ENCODE data around the gene PTMS.
A peak's percentile ranks its signal among the peaks of the same experiment; 100 is the strongest.
"Not testable (repeated sequence)": the region's sequence is repeated elsewhere in the genome, so short reads cannot be mapped to it uniquely, and the experiment has no call there.

Gene PTMS

DNA sequence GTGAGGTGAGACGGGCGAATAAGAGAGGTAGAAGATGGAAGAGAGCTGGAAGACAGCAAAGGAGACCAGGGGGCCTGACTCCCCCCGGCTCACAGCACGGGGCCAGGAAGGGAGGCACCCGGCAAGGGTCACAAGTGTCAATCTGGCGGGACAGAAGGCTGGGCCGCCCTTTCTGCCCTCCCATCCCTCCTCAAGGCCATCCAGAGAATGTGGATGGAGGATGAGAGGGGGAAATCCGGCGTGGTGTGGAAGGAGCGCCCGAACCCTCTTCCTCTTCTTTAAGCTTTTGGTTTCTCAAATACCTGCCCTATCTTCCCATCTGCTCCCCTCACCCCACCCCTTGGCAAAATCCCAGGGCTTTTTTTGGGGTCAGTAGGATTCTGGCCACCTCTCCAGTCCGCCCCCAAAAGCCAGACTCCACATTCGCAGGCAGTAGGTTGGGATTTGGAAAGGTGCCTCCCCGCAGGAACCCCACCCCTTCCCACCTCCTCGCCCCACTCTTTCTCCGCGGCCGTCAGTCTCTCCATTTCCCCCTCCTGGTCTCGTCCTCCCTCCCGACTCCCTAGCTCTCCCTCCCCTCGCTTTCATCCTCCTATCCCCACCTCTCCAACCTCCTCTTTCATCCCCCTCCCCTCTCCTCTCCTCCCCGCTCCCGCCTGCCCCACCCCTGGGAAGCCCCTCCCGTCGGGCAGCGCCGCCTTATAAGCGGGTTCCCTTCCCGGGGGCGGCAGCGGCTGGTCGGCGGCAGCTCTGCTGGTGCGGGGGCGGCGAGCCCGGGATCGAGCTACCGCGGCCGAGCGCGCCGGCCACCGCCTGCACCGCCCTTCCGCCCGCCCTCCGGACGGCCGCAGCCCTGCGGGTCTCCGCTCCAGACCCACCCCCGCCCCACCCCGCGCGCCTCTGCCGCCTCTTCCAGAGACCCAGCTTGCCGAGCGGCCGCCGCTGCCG lies at the start of gene PTMS:
TSS of gene PTMS (plus strand) at position 730 of the 948 bp plus-strand sequence. CDS start 343 bp downstream, outside the sequence.
- DNase-seq = peak; percentile 75

- no peak for DNase-seq
Measured at GRCh38 chr12:6716874-6717437, 49.2 kb upstream of the PTMS start.

- DNase-seq = no peak
Measured at GRCh38 chr12:6722863-6723262, 43.3 kb upstream of the PTMS start.

GRCh38 chr12:6723607-6724408 lies 42.4 kb upstream of the PTMS start, which contains the start of gene COPS7A:
TSS of gene COPS7A (plus strand) at chr12:6724046. CDS start at chr12:6724657, 611 bp downstream.
- peak; percentile 99 for DNase-seq

DNA sequence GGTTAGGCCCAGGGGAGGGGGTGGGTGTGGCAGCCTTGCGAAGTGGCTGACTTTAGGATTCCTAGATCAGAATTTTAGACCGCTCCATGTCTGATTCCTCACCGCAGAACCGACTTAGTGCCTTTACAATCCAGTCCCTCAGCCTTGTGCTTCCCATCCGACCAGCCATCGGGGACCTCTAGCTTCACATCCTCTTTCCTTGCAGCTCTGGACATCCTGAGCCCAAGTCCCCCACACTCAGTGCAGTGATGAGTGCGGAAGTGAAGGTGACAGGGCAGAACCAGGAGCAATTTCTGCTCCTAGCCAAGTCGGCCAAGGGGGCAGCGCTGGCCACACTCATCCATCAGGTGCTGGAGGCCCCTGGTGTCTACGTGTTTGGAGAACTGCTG lies 41.8 kb upstream of the PTMS start:
- DNase-seq = no peak

DNA sequence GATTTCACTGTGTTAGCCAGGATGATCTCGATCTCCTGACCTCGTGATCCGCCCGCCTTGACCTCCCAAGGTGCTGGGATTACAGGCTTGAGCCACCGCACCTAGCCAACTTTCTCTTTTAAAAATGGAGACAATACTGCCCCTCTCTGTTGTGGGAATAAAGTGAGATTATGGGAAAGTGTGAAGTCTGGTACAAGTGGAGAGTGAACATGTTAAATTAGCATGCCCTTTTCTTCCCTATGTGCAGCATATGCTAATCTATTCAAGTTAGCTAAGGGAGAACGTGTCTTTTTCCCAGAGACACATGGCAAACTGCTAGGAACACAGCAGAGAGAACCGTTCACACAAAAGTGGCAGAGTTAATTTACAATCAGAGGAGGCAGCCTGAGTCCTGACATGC lies 40.8 kb upstream of the PTMS start:
- no peak for DNase-seq

DNA sequence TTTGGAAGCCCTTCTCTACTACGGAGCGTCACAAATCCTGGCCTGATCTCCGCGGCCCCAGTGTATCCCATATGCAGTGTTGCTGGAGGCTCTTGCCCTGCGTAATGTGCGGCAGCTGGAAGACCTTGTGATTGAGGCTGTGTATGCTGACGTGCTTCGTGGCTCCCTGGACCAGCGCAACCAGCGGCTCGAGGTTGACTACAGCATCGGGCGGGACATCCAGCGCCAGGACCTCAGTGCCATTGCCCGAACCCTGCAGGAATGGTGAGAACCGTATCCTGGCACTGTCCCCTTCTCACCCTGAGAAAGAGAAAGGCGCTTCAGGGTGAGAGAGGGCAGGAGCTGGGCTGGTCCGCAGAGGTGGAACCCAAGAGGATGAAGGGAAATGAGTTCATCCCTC lies 37.0 kb upstream of the PTMS start:
- DNase-seq = no peak

DNA sequence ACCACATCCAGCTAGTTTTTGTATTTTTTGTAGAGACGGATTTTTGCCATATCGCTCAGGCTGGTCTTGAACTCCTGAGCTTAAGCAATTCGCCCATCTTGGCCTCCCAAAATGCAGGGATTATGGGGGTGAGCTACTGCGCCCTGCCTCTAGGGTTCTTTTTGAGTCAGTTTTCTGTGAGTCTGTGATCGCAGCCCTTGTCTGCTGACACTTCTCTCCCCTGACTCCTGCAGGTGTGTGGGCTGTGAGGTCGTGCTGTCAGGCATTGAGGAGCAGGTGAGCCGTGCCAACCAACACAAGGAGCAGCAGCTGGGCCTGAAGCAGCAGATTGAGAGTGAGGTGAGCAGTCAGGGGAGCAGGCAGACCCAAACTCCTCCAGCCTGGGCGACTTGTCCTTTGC lies 36.0 kb upstream of the PTMS start:
- no peak for DNase-seq

DNA sequence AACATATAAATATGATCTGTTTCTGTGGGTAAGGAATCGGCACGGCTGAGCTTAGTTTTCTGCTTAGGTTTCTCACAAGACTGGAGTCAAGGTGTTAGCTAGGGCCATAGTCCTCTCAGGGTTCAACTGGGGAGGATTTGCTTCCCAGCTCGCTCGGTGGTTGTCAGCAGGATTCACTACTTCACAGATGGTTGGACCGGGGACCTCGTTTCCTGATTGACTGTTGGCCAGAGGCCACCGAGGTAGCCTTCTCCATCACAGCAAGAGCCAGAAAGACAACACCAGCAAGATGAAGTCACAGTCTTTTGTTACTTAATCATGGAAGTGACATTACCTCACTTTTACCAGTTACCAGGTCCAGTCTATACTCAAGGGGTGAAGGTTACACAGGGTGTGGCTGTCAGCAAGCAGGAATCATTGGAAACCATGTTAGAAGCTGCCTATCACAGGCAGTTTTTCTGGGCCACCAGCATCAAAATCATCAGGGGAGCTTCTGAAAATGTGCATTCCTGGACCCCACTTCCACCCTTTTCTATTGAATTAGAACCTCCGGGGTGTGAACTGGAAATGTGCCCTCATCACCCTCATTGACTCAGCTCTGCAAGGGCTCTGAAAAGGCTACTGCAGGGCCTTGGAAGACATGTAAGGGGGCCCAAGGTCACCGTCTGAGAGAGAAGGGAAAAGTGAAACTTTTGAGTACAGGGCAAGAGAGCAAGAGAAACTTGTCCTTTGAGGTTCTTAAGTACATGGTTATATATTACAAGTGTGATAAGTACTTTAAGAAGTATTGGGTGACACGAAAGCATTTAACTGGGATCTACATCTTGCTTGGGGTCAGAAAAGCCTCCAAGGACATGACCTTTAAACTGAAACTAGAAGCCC lies 31.4 kb upstream of the PTMS start:
- DNase-seq = no peak

DNA sequence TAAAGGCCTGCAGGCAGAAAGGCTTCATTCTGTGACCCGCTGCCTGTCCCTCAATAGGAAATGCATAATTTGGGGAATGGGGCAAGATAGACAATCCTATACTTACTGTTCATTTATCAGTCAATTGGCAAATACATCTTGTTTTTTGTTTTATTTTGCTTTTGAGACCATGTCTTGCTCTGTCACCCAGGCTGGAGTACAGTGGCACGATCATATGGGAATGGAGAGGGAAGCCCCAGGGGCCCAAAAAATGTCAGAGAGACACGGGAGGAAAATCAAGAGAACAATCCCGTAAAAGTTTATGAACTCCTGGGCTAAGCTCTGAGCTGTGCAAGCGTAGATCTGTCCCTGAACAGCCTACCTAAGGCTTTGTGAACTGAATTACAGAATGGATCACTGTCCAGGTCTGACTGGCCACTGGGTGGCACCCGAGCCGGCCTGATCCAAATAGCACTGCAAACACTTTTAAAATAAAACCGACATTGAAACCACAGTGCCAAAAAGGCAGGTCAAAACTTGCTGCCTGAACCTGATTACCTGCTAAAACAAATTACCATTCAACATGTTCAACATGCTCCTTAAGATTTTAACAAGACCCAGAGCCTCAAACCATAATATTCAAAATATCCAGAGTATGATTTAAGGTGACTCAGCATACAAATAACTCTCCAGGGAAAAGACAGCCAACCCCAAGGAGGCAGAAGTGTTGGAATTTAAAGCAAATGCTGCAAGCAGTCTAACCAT lies 30.5 kb upstream of the PTMS start:
- DNase-seq = peak; percentile 50

GRCh38 chr12:6736754-6737153 lies 29.4 kb upstream of the PTMS start:
- no peak for DNase-seq

DNA sequence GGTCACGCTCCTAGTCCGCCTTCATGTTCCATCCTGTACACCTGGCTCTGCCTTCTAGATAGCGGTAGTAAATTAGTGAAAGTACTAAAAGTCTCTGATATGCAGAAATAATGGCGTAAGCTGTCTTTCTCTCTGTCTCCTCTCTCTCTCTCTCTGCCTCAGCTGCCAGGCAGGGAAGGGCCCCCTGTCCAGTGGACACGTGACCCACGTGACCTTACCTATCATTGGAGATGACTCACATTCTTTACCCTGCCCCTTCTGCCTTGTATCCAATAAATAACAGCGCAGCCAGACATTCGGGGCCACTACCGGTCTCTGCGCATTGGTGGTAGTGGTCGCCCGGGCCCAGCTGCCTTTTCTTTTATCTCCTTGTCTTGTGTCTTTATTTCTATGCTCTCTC lies 24.1 kb upstream of the PTMS start:
- DNase-seq = not testable (repeated sequence)

DNA sequence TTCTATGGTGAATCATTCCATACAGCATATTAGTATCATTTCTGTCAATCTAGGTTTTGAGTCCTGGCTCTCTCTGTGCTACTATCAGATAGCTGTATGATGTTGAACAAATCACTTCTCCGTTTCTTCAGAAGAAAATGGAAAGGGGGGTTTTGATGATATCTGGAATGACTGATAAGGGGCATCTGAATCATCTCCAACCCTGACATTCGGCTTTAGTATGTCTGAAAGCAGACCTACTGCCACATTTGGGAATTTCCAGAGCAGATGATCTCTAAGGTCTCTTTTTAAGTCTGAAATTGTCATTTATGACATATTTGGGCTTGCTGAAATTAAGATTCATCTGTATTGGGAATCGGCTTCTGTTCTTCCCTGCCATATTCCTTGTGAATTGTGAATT lies 23.3 kb upstream of the PTMS start:
- DNase-seq = no peak

GRCh38 chr12:6743300-6743699 lies 22.9 kb upstream of the PTMS start:
- not testable (repeated sequence) for DNase-seq

DNA sequence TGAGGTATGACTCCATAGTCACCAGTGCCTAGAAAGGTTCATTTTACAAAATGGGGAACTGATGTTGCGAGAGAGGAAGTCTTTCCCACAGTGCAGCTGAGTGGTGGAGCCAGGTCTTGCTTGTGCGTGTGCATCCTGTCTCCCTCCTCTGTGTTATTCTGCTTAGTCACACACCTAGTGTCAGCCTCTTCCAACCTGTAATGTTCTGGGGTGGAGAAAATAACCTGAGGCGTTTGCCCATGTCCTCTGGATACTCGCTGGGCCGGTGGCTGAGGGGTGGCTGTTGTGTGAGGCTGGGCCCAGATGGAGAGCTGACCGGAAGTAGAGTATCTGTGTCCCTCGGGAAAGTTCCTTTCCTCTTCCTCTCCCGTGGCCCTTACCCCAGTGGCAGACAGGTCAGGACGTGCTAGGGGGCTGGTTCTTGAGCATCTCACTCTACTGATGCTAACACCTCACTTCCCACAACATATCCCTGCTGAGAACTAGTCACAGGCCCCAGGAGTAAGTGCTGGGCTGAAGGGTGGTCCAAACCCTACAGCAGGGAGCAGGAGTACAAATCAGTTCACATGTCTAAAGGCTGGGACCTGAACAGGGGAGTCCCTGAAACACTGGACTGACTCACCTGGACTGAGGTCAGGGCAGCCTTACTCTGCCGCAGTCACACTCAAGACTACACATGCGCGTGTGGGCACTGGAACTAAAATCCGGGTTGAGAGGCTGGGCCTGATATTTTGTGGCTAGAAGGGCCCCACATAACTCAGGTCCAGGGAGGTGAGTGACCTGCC lies 20.2 kb upstream of the PTMS start:
- DNase-seq = no peak

DNA sequence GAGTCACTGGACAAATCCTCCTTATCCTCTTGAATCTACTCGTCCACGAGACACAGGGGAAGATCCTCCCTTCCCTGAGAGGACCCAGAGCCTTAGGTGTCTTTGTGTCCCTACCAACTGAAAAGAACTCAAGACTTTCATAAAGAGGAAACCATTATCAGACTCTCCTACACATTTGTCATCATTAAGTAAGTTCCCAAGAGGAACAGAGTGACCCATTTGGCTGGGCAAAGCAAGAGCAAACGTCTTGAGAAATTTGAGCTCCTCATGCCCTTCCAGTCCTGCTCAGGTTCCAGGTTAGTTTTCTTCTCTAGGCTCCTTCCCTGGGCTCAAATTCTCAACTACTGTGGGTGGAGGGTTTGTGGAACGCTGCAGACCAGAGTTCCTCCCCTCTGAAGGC lies 18.9 kb upstream of the PTMS start:
- no peak for DNase-seq

- DNase-seq = no peak
Measured at GRCh38 chr12:6748761-6749160, 17.4 kb upstream of the PTMS start.

DNA sequence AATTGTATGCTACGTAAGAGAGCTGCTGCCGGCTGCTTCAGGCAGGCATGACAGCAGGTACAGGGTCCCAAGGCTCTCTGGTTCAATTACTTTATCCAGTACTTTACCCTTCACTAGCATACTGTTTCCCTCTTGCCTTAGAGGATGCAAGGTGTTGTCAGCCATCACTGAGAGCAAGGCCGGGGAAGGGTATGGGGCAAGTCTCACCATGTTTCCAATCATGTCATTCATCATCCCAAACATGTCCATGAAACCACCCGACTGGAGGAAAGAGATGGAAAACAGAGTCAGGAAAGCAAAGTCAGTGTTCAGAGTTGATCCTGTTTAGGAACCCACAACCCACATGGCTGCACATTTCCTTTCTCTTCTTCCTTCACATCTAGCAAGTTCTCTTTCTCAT lies 15.7 kb upstream of the PTMS start:
- no peak for DNase-seq

- DNase-seq = no peak
Measured at GRCh38 chr12:6751767-6752166, 14.4 kb upstream of the PTMS start.

- DNase-seq = peak; percentile 49
Measured at GRCh38 chr12:6752167-6752920, 13.8 kb upstream of the PTMS start.
